Heart left ventricle (tissue), 16 donors: Measurements from ENCODE around the gene SIL1. TPM values are rescaled to one million over a fixed set of nuclear protein-coding genes. Genes with fewer than 3 reads are reported as not detected.

Experiments used
- ATAC-seq, 4 donors: fragments of 200-7000 bp; cut with Tn5 transposase; one replicate each; pipeline ENCODE4 v1.9.1; 2020 to 2022; ENCODE audit warnings: moderate library complexity in 4 of 4, mild to moderate bottlenecking in 3 of 4, moderate number of reproducible peaks in 1 of 4
- DNase-seq, 5 donors: peaks; one replicate each; pipeline ENCODE4 v3.0.0-alpha.2; 2020
- H3K27ac ChIP-seq, 12 donors: fragments of 200-600 bp; sonication (generic) in 4 of 12; one replicate each; pipeline versions ENCODE4 v1.5.0 to v1.8.0; 2016 to 2022; ENCODE audit warnings: mild to moderate bottlenecking in 2 of 12
- H3K27me3 ChIP-seq, 9 donors: fragments of 200-600 bp; sonication (generic) in 2 of 9; one replicate each; pipeline versions ENCODE4 v1.5.1 to v1.8.0; 2016 to 2022; ENCODE audit warnings: mild to moderate bottlenecking in 3 of 9
- H3K36me3 ChIP-seq, 9 donors: fragments of 200-600 bp; sonication (generic) in 2 of 9; one replicate each; pipeline versions ENCODE4 v1.5.0 to v1.8.0; 2018 to 2022; ENCODE audit warnings: mild to moderate bottlenecking in 2 of 9
- H3K4me1 ChIP-seq, 12 donors: fragments of 200-600 bp; sonication (generic) in 4 of 12; one replicate each; pipeline versions ENCODE4 v1.5.0 to v1.8.0; 2016 to 2022; ENCODE audit warnings: mild to moderate bottlenecking in 3 of 12
- H3K4me3 ChIP-seq, 12 donors: fragments of 200-600 bp; sonication (generic) in 4 of 12; one replicate each; pipeline versions ENCODE4 v1.5.0 to v1.8.0; 2017 to 2022; ENCODE audit warnings: mild to moderate bottlenecking in 9 of 12, moderate library complexity in 4 of 12
- H3K9me3 ChIP-seq, 12 donors: fragments of 200-600 bp; sonication (generic) in 4 of 12; one replicate each; pipeline versions ENCODE4 v1.5.0 to v1.8.0; 2016 to 2022; ENCODE audit warnings: mild to moderate bottlenecking in 1 of 12
- POLR2A ChIP-seq, 2 donors: fragments of 450-650 bp; IDR thresholded peaks; one replicate each; pipeline ENCODE4 v1.6.1; 2017; ENCODE audit warnings: antibody characterized with exemption in 2 of 2, mild to moderate bottlenecking in 2 of 2, moderate library complexity in 2 of 2
- WGBS, 4 donors: extraction: QIAGEN DNeasy Blood & Tissue Kit in 2 of 4; methylation state at CpG; one replicate each; pipeline versions ENCODE4 v1.1.5 to v1.1.7; 2013 to 2018; 5-methylcytosine and 5-hydroxymethylcytosine counted together
- intact Hi-C, 10 donors: fragments of 100-400 bp; cut with DNase I; formaldehyde crosslinking; loops; one replicate each; pipeline versions ENCODE4 v1.11.1 to v1.14.2; 2022
- polyA plus RNA-seq, 2 donors: library from polyadenylated mRNA; stranded (reverse); fragments of 200-250 nt; gene quantifications; one replicate each; pipeline ENCODE4 v1.2.3, GENCODE V29; 2013
- total RNA-seq, 9 donors: library from RNA; depleted of rRNA in 2 of 9; stranded (reverse); fragments of >200 nt in 2 of 9; fragmentation: NEBNext Ultra II Directional in 3 of 9; extraction: Animal tissue kit (Norgen Biotek cat#: 25700) in 3 of 9; gene quantifications; one replicate each; pipeline versions ENCODE4 v1.1.0 to v1.2.4, GENCODE V29; 2016 to 2023
- TF ChIP-seq, protein P1 (sequence below), 12 donors: fragments of 200-600 bp; sonication (generic) in 4 of 12; IDR thresholded peaks; one replicate each; pipeline versions ENCODE4 v1.5.0 to v1.8.0; 2018 to 2022; ENCODE audit warnings: antibody characterized with exemption in 12 of 12, mild to moderate bottlenecking in 5 of 12
- donor health status: ischemic (EF 13 %, LVEDD 7.1; RV severe dilation, severe dysfunction).
- donor health status: healthy with polysubstance abuse.
- donor health status: DM: no; HTN: yes; CAD: no.
- donor health status: DM: no; HTN: no; CAD: no.
- donor health status: ischemic (EF 25% LVEDD 6.9; RV normal size, moderate dysfunction).
- donor health status: ischemic (EF 25% LVEDD 5.7; RV mildly dilated, moderate dysfunction).
- donor health status: healthy.
- donor health status: DM: yes; HTN: yes; CAD: no.
- donor health status: ischemic (EF 35%, LVEDD 5.7; RV mildly dilated, moderate dysfunction).
- donor health status: nonischemic (EF 11% LVEDD 7.7; RV severe dilation, severe dysfunction).
- donor health status: DM: yes; HTN: yes; CAD: no.
- donor health status: PGD.
- donor health status: ischemic (EF 29% LVEDD 5.4; RV normal size, mild dysfunction).
- donor health status: nonischemic (EF 23%, LVEDD 6.1; RV moderate dilation, normal function).

The SIL1 gene
- total and polyA plus RNA-seq, 11 donors, result 33.8 to 341 (median 40.2) TPM

DNA sequence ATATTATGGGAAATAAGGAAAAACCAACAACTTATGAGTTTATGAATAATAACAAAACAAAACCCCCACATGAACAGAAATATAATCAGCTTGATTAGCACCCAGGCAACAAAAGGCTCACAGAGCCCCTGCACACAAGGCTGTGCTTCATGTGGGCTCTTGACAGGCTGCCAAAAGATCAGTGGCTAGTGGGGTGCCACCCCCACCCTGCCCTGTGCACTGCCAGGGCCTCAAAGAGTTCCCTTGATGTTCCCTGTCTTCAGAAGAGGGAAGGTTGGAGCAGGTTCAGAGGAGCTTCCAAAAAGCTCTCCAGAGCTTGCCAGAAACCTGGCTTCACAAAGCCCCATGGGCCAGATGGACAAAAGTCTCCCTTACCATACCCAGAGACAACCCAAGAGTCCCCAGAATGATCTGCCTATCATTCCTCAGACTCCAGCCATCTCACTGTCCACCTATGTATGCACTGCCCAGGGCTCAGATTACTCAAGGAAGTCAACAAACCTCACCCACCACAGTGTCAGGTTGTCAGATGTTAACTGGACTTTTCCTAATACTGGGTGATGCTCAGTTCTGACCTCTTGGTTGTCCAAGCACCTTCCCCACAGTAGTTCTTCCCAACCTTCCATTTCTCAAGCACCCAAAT, 87.5 kb downstream of the SIL1 start:
- DNase-seq (no peak), ATAC-seq (no peak)
- intact Hi-C loops, result no loop called here
- no peaks in the 10 kb centered on the region for H3K27me3 ChIP-seq
- peaks cover 0 to 2% (median 0%) of the 10 kb centered on the region in 9 donors for H3K36me3 ChIP-seq
- TF ChIP-seq, protein P1, sequence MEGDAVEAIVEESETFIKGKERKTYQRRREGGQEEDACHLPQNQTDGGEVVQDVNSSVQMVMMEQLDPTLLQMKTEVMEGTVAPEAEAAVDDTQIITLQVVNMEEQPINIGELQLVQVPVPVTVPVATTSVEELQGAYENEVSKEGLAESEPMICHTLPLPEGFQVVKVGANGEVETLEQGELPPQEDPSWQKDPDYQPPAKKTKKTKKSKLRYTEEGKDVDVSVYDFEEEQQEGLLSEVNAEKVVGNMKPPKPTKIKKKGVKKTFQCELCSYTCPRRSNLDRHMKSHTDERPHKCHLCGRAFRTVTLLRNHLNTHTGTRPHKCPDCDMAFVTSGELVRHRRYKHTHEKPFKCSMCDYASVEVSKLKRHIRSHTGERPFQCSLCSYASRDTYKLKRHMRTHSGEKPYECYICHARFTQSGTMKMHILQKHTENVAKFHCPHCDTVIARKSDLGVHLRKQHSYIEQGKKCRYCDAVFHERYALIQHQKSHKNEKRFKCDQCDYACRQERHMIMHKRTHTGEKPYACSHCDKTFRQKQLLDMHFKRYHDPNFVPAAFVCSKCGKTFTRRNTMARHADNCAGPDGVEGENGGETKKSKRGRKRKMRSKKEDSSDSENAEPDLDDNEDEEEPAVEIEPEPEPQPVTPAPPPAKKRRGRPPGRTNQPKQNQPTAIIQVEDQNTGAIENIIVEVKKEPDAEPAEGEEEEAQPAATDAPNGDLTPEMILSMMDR (IDR thresholded peaks at IDR 0.05), result no peak
- TF ChIP-seq POLR2A (IDR thresholded peaks at IDR 0.05), result no peak
- peaks cover 0 to 23% (median 11%) of the 10 kb centered on the region in 12 donors for H3K4me1 ChIP-seq
- H3K9me3 ChIP-seq, result no peaks in the 10 kb centered on the region
- H3K27ac ChIP-seq, result no peak overlapping the region
- no peak overlapping the region for H3K4me3 ChIP-seq

GRCh38 chr5:139108063-139108824, 89.9 kb downstream of the SIL1 start:
- intact Hi-C loops, result no loop called here
- WGBS, 4 donors, result 43 to 56% (median 49%) methylated on average over 10 of the region's 10 CpGs
- ATAC-seq, result peak in 1 of 4 donors; percentile 30

GRCh38 chr5:139105621-139106071, 92.5 kb downstream of the SIL1 start:
- ATAC-seq (no peak), DNase-seq (no peak)
- Histone ChIP-seq H3K27ac (peak overlapping the region in 5 of 12 donors; percentile 6 to 83 (median 46)), H3K4me1 (peaks cover 0 to 44% (median 11%) of the 10 kb centered on the region in 12 donors), H3K27me3 (no peaks in the 10 kb centered on the region), H3K9me3 (no peaks in the 10 kb centered on the region), H3K36me3 (peaks cover 0 to 6% (median 0%) of the 10 kb centered on the region in 9 donors), H3K4me3 (no peak overlapping the region)
- WGBS, 4 donors, result 70 to 73% (median 71%) methylated on average over 15 of the region's 15 CpGs
- TF ChIP-seq, protein P1 (IDR thresholded peaks at IDR 0.05), result no peak
- TF ChIP-seq POLR2A (IDR thresholded peaks at IDR 0.05), result no peak
- intact Hi-C loops, result no loop called here

More at GRCh38 chr5:139108063-139108824, 89.9 kb downstream of the SIL1 start:
- no peak for TF ChIP-seq POLR2A (IDR thresholded peaks at IDR 0.05)
- Histone ChIP-seq H3K4me1 (peaks cover 0 to 46% (median 11%) of the 10 kb centered on the region in 12 donors), H3K36me3 (no peaks in the 10 kb centered on the region), H3K4me3 (no peak overlapping the region), H3K27ac (peak overlapping the region in 5 of 12 donors; percentile 1 to 60 (median 7)), H3K9me3 (no peaks in the 10 kb centered on the region), H3K27me3 (no peaks in the 10 kb centered on the region)
- DNase-seq, result peak in 1 of 5 donors; percentile 30

- Histone ChIP-seq H3K9me3 (no peaks in the 10 kb centered on the region), H3K4me3 (peak overlapping the region in 2 of 12 donors; percentile 11 to 23), H3K27me3 (no peaks in the 10 kb centered on the region), H3K36me3 (peaks cover 0 to 6% (median 0%) of the 10 kb centered on the region in 9 donors), H3K4me1 (peaks cover 0 to 41% (median 11%) of the 10 kb centered on the region in 12 donors), H3K27ac (peak overlapping the region in 9 of 12 donors; percentile 6 to 83 (median 46))
- intact Hi-C loops, result loop anchor here in 2 of 10 donors (5.0 kb wide), 2 partner anchors 38 to 98 kb away; no protein-coding TSS in a partner anchor
- ATAC-seq (peak; percentile 57 to 95 (median 94)), DNase-seq (peak in 4 of 5 donors; percentile 64 to 70 (median 66))
- TF ChIP-seq, protein P1 (IDR thresholded peaks at IDR 0.05), result no peak
- no peak for TF ChIP-seq POLR2A (IDR thresholded peaks at IDR 0.05)
- 75 to 85% (median 80%) methylated on average over 10 of the region's 10 CpGs for WGBS, 4 donors
These were observed 93.4 kb downstream of the SIL1 start for GRCh38 chr5:139104577-139105276.
